Measurements from ENCODE around the gene MCCD1. TPM values are rescaled to one million over a fixed set of nuclear protein-coding genes. Genes with fewer than 3 reads are reported as not detected.

Gene MCCD1
- total RNA-seq, 1 donor from 2014 or later = not detected

GRCh38 chr6:31510007-31510406 lies 18.8 kb upstream of the MCCD1 start:
- Histone ChIP-seq H3K4me3 (ENCODE audit: low read depth, low read length) (no peak overlapping the region), H3K36me3 (ENCODE audit: control insufficient read depth, insufficient read depth, low read length) (peaks cover 3% of the 10 kb centered on the region), H3K27me3 (ENCODE audit: control insufficient read depth, insufficient read depth, low read length) (no peaks in the 10 kb centered on the region)
- TF ChIP-seq, protein P1, sequence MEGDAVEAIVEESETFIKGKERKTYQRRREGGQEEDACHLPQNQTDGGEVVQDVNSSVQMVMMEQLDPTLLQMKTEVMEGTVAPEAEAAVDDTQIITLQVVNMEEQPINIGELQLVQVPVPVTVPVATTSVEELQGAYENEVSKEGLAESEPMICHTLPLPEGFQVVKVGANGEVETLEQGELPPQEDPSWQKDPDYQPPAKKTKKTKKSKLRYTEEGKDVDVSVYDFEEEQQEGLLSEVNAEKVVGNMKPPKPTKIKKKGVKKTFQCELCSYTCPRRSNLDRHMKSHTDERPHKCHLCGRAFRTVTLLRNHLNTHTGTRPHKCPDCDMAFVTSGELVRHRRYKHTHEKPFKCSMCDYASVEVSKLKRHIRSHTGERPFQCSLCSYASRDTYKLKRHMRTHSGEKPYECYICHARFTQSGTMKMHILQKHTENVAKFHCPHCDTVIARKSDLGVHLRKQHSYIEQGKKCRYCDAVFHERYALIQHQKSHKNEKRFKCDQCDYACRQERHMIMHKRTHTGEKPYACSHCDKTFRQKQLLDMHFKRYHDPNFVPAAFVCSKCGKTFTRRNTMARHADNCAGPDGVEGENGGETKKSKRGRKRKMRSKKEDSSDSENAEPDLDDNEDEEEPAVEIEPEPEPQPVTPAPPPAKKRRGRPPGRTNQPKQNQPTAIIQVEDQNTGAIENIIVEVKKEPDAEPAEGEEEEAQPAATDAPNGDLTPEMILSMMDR (IDR thresholded peaks at IDR 0.05; ENCODE audit: insufficient read depth, low read length, severe bottlenecking) = no peak
- DNase-seq (ENCODE audit: low read depth) (no peak), FAIRE-seq (no peak)

GRCh38 chr6:31513456-31514165 lies 15.2 kb upstream of the MCCD1 start:
- no peaks in the 10 kb centered on the region for H3K36me3 ChIP-seq (ENCODE audit: control insufficient read depth, insufficient read depth, low read length)
- TF ChIP-seq, protein P1 (IDR thresholded peaks at IDR 0.05; ENCODE audit: insufficient read depth, low read length, severe bottlenecking) = no peak
- DNase-seq (ENCODE audit: low read depth) (no peak), FAIRE-seq (no peak)
- no peak overlapping the region for H3K4me3 ChIP-seq (ENCODE audit: low read depth, low read length)
- no peaks in the 10 kb centered on the region for H3K27me3 ChIP-seq (ENCODE audit: control insufficient read depth, insufficient read depth, low read length)

DNA sequence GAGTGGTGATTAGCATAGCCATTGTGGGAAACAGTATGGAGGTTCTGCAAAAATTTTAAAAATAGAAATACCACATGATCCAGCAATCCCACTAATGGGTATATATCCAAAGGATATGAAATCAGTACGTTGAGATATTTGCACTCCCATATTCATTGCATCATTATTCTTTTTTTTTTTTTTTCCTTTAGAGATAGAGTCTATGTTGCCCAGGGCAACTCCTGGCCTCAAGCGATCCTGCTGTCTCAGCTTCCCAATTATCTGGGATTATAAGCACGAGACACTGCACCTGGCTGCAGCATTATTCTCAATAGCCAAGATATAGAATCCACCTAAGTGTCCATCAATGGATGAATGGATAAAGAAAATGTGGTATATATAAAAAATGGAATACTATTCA lies 6.9 kb upstream of the MCCD1 start:
- no peak overlapping the region for H3K4me3 ChIP-seq (ENCODE audit: low read depth, low read length)
- FAIRE-seq (no peak), DNase-seq (ENCODE audit: low read depth) (no peak)
- no peaks in the 10 kb centered on the region for H3K27me3 ChIP-seq (ENCODE audit: control insufficient read depth, insufficient read depth, low read length)
- TF ChIP-seq, protein P1 (IDR thresholded peaks at IDR 0.05; ENCODE audit: insufficient read depth, low read length, severe bottlenecking) = no peak
- no peaks in the 10 kb centered on the region for H3K36me3 ChIP-seq (ENCODE audit: control insufficient read depth, insufficient read depth, low read length)

DNA sequence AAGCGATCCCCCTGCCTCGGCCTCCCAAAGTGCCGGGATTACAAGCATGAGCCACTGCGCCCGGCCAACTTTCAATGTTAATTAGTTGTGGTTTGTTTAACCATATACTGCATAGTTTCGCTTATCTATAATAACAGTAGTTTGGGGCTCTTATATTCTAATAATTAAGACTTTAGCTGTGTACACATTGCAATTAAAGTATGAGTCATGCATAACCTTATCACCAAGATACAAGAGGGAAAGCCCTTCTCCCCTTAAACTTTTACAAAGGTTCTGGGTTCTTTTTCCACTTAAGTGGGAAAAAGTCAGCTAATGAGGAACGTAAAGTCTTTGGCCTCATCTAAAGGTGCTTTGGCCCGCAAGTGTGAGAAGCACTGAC lies 3.2 kb upstream of the MCCD1 start:
- FAIRE-seq (no peak), DNase-seq (ENCODE audit: low read depth) (peak; percentile 17)
- TF ChIP-seq, protein P1 (IDR thresholded peaks at IDR 0.05; ENCODE audit: insufficient read depth, low read length, severe bottlenecking) = no peak
- Histone ChIP-seq H3K4me3 (ENCODE audit: low read depth, low read length) (no peak overlapping the region), H3K36me3 (ENCODE audit: control insufficient read depth, insufficient read depth, low read length) (peaks cover under 1% of the 10 kb centered on the region), H3K27me3 (ENCODE audit: control insufficient read depth, insufficient read depth, low read length) (no peaks in the 10 kb centered on the region)

- FAIRE-seq (no peak), DNase-seq (ENCODE audit: low read depth) (peak; percentile 43)
- Histone ChIP-seq H3K4me3 (ENCODE audit: low read depth, low read length) (no peak overlapping the region), H3K27me3 (ENCODE audit: control insufficient read depth, insufficient read depth, low read length) (no peaks in the 10 kb centered on the region), H3K36me3 (ENCODE audit: control insufficient read depth, insufficient read depth, low read length) (peaks cover 5% of the 10 kb centered on the region)
- TF ChIP-seq, protein P1 (IDR thresholded peaks at IDR 0.05; ENCODE audit: insufficient read depth, low read length, severe bottlenecking) = no peak
Measured at GRCh38 chr6:31525932-31526591, 2.7 kb upstream of the MCCD1 start.

Measured in bronchial epithelial cell (primary cell).